Mononuclear cell (primary cell): ENCODE measurements around the gene MPZL1. TPM values are rescaled to one million over a fixed set of nuclear protein-coding genes. Genes with fewer than 3 reads are reported as not detected.
"Not testable (repeated sequence)": the region's sequence is repeated elsewhere in the genome, so short reads cannot be mapped to it uniquely, and the experiment has no call there.

Experiments
- H3K27me3 ChIP-seq: 2 replicates; pipeline ENCODE4 v1.6.0; 2011; ENCODE audit warnings: low read length, control low read depth; ENCODE audit not compliant: insufficient read depth
- H3K4me1 ChIP-seq: 2 replicates; pipeline ENCODE4 v1.5.1; 2011; ENCODE audit warnings: mild to moderate bottlenecking, low read length, control low read depth; ENCODE audit not compliant: insufficient read depth
- H3K4me3 ChIP-seq: 2 replicates; pipeline ENCODE4 v1.5.1; 2011; ENCODE audit warnings: mild to moderate bottlenecking, low read length, moderate library complexity
- H3K9me3 ChIP-seq: 2 replicates; pipeline ENCODE4 v1.5.1; 2011; ENCODE audit warnings: low read depth, mild to moderate bottlenecking, control low read depth, low read length
- total RNA-seq: library from RNA; depleted of rRNA; stranded (reverse); fragments of >200 nt; gene quantifications from one replicate; pipeline ENCODE4 v1.2.3, GENCODE V29; 2012

The MPZL1 gene
- total RNA-seq, 1 donor: 13.9 TPM

DNA sequence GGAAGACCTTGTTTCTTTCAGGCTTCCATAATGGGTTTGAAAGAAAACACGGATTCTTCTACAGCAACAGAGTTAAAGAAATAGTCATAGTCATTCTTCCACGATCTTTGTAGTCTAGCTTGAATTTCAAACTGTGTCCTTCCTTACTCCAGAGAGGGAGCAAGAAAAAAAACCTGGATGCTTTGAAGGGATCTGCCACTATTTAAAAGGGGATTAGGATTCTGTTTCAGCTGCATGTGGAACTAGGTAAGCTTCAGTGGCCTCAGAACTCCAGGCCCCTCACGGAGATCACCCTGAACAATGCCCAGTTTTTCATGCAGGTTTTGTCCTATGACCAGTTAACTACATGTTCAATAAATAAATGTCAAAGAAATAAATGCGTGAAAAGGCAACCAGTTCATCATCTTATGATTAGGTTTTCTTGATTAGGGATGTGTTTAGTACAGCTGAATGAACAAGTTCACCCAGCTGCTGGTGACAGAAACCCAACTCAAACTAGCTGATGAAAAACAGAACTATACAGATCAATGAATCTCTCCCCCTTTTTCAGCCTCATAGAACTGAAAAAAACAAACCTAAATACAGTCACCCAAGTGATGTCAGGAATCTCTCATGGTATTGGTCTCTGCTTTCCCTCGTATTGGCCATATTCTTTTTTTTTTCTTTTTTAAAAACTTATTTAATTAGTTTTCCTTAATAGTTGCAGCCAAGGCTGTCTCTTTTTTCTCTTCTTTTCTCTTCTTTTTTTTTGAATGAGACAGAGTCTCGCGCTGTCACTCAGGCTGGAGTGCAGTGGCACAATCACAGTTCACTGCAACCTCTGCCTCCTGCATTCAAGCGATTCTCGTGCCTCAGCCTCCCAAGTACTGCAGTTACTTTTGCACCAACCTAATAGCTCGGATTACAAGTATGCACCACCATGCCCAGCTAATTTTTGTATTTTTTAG lies 14.6 kb upstream of the MPZL1 start:
- Histone ChIP-seq H3K4me1 (peaks cover 24% of the 10 kb centered on the region), H3K27me3 (no peaks in the 10 kb centered on the region), H3K9me3 (no peaks in the 10 kb centered on the region), H3K4me3 (no peak overlapping the region)

DNA sequence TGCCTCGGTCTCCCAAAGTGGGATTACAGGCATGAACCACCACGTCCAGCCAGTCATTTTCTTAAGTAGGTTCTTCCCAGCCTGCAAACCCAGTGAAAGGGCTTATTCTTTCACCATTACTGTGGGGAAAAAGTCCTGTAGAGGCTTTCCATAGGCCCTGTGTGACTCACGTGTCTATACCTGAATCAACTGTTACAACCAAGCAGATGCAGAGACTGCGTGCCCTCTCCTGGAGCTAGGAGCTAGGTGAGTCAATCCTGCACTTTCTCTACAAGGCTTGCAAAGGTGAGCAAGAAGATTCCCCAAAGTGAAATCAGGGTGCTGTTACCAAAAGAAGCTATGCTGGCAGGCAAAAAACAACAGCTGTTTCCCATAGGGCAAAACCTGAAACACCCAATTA lies 13.8 kb upstream of the MPZL1 start:
- H3K4me1 ChIP-seq: peaks cover 25% of the 10 kb centered on the region

DNA sequence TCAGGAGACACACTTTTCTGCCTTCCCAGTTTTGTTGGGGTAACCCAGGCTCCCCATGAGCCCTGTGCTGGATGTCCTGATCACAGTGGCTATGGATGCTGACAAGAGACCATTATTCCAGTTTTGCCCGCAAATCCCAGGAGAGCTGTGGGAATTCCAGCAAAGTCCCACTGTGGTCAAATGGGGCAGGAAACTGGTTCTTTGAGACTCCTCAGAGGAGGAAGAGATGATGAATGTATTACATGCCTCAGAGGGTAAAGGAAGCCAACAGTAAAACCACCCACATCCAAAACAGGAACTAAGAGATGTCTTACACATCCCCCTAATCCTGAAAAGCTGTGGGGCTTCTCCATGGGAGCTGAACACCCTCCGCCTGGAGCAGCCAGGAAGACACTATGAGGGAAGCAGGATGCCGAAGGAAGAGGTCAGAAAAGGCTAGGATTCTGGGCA lies 12.8 kb upstream of the MPZL1 start:
- Histone ChIP-seq H3K27me3 (no peaks in the 10 kb centered on the region), H3K4me3 (no peak overlapping the region), H3K9me3 (no peaks in the 10 kb centered on the region), H3K4me1 (peaks cover 35% of the 10 kb centered on the region)

More for the DNA sequence above, 13.8 kb upstream of the MPZL1 start:
- no peaks in the 10 kb centered on the region for H3K9me3 ChIP-seq
- H3K4me3 ChIP-seq: no peak overlapping the region
- H3K27me3 ChIP-seq: no peaks in the 10 kb centered on the region

DNA sequence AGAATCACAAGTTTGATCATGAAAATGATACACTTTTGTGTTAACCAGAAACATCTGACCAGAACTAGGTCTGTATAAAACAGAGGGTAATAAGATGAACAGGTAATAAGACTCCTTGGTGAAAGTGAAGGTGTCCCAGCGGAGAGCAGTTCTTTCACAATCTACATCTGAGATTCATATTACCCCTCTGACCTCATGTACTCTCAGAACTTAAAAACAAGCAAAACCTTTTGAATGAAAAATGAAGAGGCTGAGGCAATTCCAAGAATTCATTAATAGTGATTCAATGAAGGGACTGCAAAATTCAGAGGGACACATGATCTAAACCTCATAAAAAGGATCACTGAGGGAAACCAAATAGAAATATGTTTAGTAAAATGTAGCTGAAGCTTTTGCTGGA lies 10.9 kb upstream of the MPZL1 start:
- H3K4me1 ChIP-seq: peaks cover 49% of the 10 kb centered on the region
- no peaks in the 10 kb centered on the region for H3K9me3 ChIP-seq
- no peaks in the 10 kb centered on the region for H3K27me3 ChIP-seq
- H3K4me3 ChIP-seq: no peak overlapping the region

DNA sequence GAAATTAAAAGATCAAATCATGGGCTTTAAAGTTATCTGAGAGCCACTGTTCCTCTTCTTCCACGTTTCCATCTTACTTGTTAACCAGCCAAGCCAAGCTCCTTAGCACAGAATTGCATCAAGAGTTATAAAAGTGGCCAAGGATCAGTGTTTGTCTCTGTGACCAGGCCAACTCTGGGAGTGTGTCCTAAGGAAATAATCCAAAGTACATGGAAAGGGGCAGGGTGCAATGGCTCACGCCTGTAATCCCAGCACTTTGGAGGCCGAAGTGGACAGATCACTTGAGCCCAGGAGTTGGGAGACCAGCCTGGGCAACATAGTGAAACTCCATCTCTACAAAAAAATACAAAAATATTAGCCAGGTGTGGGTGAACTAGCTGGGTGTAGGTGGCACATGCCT lies 10.0 kb upstream of the MPZL1 start:
- Histone ChIP-seq H3K9me3 (no peaks in the 10 kb centered on the region), H3K4me1 (peaks cover 55% of the 10 kb centered on the region), H3K4me3 (no peak overlapping the region), H3K27me3 (no peaks in the 10 kb centered on the region)

DNA sequence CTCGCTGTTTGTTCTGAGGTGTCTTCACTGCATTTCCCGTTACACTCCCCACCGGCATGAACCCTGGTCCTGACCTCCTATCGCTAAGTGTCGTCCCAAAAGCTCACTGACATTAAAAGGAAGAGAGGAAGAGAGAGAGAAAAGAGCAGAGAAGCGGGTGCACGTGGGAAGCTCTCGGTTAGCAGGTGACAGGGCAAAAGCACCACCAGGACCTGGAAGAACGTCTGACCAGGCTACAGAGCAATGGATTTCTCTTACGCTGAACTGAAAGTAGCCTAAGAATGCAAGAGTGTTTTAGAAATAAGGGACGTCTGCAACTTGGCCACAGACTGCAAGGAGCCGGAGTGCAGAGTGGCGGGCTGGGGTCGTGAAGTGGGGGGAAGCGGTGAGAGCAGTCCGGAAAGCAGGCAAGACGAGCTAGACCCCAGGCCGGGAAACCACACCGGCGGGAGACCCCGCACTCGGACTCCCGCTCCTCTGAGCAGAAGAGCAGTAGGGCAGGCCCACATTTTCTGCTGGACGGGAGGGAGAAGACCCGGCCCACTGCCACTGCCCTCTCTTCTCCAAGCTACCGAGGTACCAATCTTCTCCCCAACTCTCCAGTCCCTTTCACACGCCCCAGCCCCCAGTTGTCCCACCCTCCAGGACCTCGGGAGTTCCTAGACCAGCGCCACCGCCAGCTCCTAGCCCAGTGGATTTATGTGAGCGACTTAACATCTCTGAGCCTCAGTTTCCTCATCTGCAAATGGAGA lies 8.3 kb upstream of the MPZL1 start:
- peak overlapping the region; percentile 79 for H3K4me3 ChIP-seq
- H3K27me3 ChIP-seq: no peaks in the 10 kb centered on the region
- peaks cover 42% of the 10 kb centered on the region for H3K4me1 ChIP-seq
- no peaks in the 10 kb centered on the region for H3K9me3 ChIP-seq

DNA sequence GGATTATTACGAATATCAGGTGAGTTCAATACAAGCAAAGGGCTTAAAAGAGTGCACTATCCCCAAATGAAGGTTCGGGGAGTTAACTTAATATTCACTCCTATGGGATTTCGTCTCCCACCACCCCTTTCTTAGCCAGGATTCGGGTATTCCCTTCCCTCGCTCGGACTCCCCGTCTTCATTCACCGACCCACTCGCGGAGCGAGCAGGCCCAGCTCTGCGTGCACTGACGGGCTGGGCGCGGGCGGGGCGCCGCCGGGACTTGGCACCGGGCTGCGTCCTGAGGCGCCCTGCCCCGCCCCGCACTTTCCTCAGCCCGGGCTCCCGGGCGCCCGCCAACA lies 7.7 kb upstream of the MPZL1 start:
- Histone ChIP-seq H3K9me3 (no peaks in the 10 kb centered on the region), H3K4me1 (peaks cover 39% of the 10 kb centered on the region), H3K27me3 (no peaks in the 10 kb centered on the region), H3K4me3 (peak overlapping the region; percentile 79)

DNA sequence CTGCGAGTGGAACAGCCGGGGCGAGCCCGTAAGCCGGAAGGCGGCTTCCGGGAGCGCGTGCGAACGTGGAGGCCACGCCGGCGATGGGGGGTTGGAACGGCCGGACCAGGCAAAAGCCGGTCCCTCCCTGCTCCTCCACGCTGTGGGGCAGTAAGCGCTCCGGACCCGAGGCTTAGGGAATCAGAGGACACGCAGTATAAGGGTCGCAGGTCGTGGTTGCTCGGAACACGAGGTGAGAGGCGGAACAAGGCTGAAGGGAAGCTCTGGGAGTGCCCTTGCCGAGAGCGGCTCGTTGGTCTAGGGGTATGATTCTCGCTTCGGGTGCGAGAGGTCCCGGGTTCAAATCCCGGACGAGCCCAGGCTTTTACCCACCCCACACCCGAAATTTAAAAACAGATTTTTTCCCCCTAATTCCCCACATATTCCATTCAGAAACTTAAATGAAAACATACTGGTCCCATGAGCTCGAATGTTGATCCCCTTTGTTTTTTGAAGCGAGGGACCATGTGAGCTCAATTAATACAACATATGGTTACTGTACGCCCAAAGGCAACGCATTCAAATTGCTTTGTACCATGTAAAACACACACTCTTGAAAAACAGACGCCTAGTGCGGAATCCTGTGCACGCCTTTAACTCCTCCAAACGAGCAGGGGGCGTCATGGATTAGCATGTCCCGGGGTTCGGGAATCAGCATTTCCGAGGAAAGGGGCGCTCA lies 7.2 kb upstream of the MPZL1 start:
- H3K9me3 ChIP-seq: no peaks in the 10 kb centered on the region
- H3K4me3 ChIP-seq: peak overlapping the region; percentile 79

DNA sequence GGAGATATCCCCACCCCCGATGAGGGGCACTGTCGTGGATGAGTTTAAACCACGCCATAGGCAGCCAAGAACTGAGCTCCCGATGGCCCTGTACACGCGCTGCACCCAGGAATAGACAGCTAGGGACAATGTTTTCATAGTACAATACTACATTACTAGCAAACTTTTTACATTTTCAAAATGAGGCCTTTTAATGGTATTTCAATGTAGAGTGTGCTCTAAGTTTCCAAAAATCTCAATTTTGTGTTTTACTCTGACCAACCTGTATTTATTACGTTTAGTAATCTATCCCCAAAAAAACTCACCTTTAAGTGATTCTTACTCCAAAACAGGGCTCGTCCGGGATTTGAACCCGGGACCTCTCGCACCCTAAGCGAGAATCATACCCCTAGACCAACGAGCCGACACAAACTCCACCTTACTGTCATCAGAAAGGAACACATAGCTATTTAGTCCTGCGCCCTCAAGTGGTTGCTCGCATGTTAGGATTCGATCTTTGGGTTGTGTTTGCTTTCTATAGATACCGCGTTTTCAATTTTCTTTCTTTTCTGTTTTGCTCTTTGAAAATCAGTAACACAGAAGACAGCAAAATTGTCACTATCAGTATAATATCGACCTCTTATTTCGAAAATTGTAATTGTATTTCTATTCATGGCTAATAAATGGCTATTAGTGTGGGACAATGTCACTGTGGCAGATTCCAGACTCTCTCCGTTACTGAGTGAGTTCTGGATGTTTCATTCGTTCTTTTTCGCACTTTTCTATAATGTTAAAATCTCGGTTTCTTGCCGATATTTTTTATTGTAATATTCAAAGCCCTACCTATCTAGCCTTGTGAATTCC lies 6.4 kb upstream of the MPZL1 start:
- peak overlapping the region; percentile 79 for H3K4me3 ChIP-seq
- H3K4me1 ChIP-seq: peaks cover 43% of the 10 kb centered on the region
- H3K9me3 ChIP-seq: no peaks in the 10 kb centered on the region
- H3K27me3 ChIP-seq: no peaks in the 10 kb centered on the region

More for the DNA sequence above, 7.2 kb upstream of the MPZL1 start:
- Histone ChIP-seq H3K27me3 (no peaks in the 10 kb centered on the region), H3K4me1 (peaks cover 39% of the 10 kb centered on the region)

DNA sequence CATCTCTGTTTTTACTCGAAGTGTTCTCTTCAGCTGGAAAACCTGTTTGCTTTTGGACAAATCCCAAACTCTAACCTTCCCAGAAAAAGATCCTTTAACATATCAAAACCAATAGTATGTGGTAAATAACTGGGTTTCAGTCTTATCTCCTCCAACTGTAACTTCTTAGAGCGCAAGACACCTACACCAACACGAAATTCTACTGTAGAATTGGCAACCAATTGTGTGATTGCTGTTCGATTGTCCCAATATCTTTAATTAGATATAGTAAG lies 5.8 kb upstream of the MPZL1 start:
- Histone ChIP-seq H3K4me3 (peak overlapping the region; percentile 79), H3K27me3 (no peaks in the 10 kb centered on the region), H3K9me3 (no peaks in the 10 kb centered on the region), H3K4me1 (peaks cover 46% of the 10 kb centered on the region)

DNA sequence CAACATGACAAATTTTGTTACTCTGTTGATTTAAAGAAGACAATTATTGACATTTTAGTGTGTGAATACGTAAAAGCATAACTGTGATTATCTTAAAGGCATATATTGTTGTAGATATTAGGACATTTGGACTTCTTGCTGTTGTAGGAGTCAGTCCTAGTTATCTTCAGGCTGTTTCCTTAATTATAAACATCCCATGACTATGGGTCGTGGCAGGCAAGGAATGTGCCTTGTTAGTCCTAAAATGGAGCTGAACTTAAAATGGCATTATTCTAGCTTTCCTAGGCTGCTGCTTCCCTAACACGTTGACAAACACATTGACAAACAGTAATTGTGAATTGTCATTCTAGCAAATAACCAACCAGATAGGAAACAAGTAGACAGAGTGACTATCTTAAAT lies 4.4 kb upstream of the MPZL1 start:
- Histone ChIP-seq H3K9me3 (no peaks in the 10 kb centered on the region), H3K4me1 (peaks cover 49% of the 10 kb centered on the region), H3K4me3 (no peak overlapping the region), H3K27me3 (no peaks in the 10 kb centered on the region)

DNA sequence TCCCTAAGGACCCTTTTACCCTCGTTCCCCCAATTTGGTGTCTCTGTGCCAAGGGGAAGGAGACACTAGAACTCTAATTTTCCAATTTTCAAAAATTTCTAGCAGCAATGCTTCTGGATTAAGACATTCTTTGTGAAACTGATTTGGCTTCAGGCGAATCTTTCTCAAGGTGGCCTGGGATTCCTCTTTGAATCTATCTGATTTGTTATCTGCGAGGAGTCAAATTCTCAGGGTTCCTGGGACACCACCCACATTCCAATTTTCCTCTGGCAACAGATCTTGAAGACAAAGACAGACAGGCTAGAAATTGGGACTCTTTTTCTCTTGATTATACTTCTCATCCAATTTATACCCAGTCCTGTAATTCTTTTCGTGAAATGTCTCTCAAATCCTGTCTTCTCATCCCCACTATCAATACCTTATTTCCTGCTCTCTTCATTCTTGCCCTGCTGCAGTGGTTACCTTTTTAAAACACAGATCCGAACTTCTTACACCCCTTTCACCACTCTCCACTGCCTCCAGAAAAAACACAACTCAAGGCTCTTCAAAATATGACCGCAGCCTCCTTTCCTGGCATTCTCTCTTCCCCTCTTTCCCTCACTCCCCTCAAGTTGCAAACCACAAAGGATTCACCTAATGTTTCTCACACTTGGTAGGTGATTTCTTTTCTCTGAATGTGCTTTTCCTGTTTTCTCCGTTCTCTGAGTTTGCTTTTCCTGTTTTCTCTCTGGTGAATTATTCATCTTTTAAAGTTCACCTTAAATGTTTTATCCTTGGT lies 2.7 kb upstream of the MPZL1 start:
- no peaks in the 10 kb centered on the region for H3K27me3 ChIP-seq
- H3K4me3 ChIP-seq: no peak overlapping the region
- H3K9me3 ChIP-seq: no peaks in the 10 kb centered on the region
- H3K4me1 ChIP-seq: peaks cover 50% of the 10 kb centered on the region

DNA sequence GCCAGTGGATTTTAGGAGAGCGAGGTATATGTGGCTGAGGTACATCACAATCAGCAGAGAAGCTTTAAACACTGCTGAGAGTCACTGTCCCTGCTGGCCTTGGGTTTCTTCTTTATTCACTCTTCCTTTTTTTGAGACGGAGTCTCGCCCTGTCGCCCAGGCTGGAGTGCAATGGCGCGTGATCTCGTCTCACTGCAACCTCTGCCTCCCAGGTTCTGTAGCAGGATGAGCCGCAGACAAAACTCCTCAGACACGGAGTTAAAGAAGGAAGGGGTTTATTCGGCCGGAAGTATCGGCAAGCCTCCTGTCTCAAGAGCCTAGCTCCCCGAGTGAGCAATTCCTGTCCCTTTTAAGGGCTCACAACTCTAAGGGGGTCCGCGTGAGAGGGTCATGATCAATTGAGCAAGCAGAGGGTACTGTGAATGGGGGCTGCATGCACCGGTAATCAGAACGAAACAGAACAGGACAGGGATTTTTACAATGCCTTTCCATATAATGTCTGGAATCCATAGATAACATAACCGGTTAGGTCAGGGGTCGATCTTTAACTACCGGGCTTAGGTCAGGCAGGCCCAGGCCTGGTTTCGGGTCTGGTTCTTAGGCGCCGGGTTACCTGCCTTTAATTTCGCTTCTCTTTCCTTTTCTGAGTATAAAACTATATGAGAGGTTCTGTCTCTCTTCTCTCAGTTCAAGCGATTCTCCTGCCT lies 1.9 kb upstream of the MPZL1 start:
- not testable (repeated sequence) for H3K27me3 ChIP-seq, H3K4me3 ChIP-seq, H3K9me3 ChIP-seq
- peaks cover 43% of the 10 kb centered on the region for H3K4me1 ChIP-seq
